Panc1 (cell line): Measurements from ENCODE around the gene LSM14A. TPM values are rescaled to one million over a fixed set of nuclear protein-coding genes. Genes with fewer than 3 reads are reported as not detected.

ENCODE experiments used
- ATAC-seq: fragments of 200-7000 bp; cut with Tn5 transposase; 2 replicates; pipeline ENCODE4 v1.9.1; 2020; ENCODE audit warnings: mild to moderate bottlenecking, moderate library complexity
- BruUV-seq: library from RNA; stranded (reverse); fragments of 400-500 nt; replicated peaks from 2 replicates; lab custom pipeline; 2021; lab: Mats Ljungman, UMichigan
- CTCF ChIA-PET: fragments of 300-600 bp; sonication (Branson Sonifier 250); formaldehyde crosslinking; loops from one replicate; lab custom pipeline; 2022; ENCODE audit warnings: antibody characterized with exemption; lab: Charles Lee
- POLR2A ChIA-PET: fragments of 300-600 bp; sonication (Branson Sonifier 250); formaldehyde crosslinking; loops from one replicate; lab custom pipeline; 2022; ENCODE audit warnings: antibody characterized with exemption; lab: Charles Lee
- DNase-seq: peaks from one replicate; pipeline ENCODE4 v3.0.0-alpha.2; 2010; ENCODE audit warnings: low read depth, low spot score
- H3K27ac ChIP-seq: 2 replicates; pipeline ENCODE4 v1.5.1; 2011; ENCODE audit warnings: mild to moderate bottlenecking, low read length, inconsistent platforms
- H3K27me3 ChIP-seq: fragments of 200-500 bp; sonication (Bioruptor generic); 2 replicates; pipeline ENCODE4 v1.6.0; 2014; ENCODE audit warnings: low read length, inconsistent platforms; ENCODE audit not compliant: control insufficient read depth, insufficient read depth
- H3K36me3 ChIP-seq: fragments of 200-500 bp; sonication (Bioruptor generic); 2 replicates; pipeline ENCODE4 v1.5.1; 2014; ENCODE audit warnings: inconsistent platforms, mild to moderate bottlenecking, low read length, moderate library complexity; ENCODE audit not compliant: control insufficient read depth, insufficient read depth
- H3K4me1 ChIP-seq: 2 replicates; pipeline ENCODE4 v1.5.1; 2011; ENCODE audit warnings: inconsistent platforms, mild to moderate bottlenecking, low read length, moderate library complexity; ENCODE audit not compliant: control insufficient read depth, insufficient read depth
- H3K4me3 ChIP-seq, 2 experiments: 2 replicates each; pipeline ENCODE4 v1.5.1; 2011 to 2012; ENCODE audit warnings: low read depth in 2 of 2, low read length in 2 of 2, mild to moderate bottlenecking in 2 of 2, inconsistent platforms in 1 of 2, moderate library complexity in 1 of 2
- H3K9me3 ChIP-seq: fragments of 200-500 bp; sonication (Bioruptor generic); 2 replicates; pipeline ENCODE4 v1.5.1; 2014; ENCODE audit warnings: low read depth, mild to moderate bottlenecking, inconsistent platforms, low read length, moderate library complexity; ENCODE audit not compliant: control insufficient read depth, insufficient read depth
- CTCF ChIP-seq: fragments of 450-650 bp; IDR thresholded peaks from 2 replicates; pipeline ENCODE4 v1.5.1; 2017; ENCODE audit warnings: mild to moderate bottlenecking
- POLR2AphosphoS5 ChIP-seq: IDR thresholded peaks from 2 replicates; pipeline ENCODE4 v1.6.1; 2012; ENCODE audit warnings: mild to moderate bottlenecking, low read depth, low read length, moderate library complexity
- REST ChIP-seq, 2 experiments: IDR thresholded peaks; 2 replicates each; pipeline ENCODE4 v1.6.1; 2011 to 2012; ENCODE audit warnings: low read depth in 2 of 2, control low read depth in 1 of 2, low read length in 1 of 2, mild to moderate bottlenecking in 1 of 2, moderate library complexity in 1 of 2; ENCODE audit not compliant: insufficient read depth in 1 of 2
- SIN3A ChIP-seq: IDR thresholded peaks from 2 replicates; pipeline ENCODE4 v1.6.1; 2012; ENCODE audit warnings: low read depth, mild to moderate bottlenecking, low read length, moderate library complexity, borderline replicate concordance; ENCODE audit not compliant: insufficient read depth
- TCF7L2 ChIP-seq: IDR thresholded peaks from 2 replicates; pipeline ENCODE4 v1.6.1; 2011; ENCODE audit warnings: mild to moderate bottlenecking, low read depth, low read length, inconsistent platforms
- in situ Hi-C: cut with HindIII; loops from 2 replicates; pipeline ENCODE4 v1.10.0; 2016; ENCODE audit warnings: low sequenced_read_pairs, low pct_unique_long_range_greater_than_20kb
- intact Hi-C: fragments of 100-400 bp; cut with micrococcal nuclease; formaldehyde crosslinking; loops from one replicate; pipeline ENCODE4 v1.10.0; 2022; ENCODE audit not compliant: unreplicated experiment
- total RNA-seq: library from RNA; stranded (reverse); gene quantifications from one replicate; pipeline ENCODE4 v1.2.1, GENCODE V29; 2021; ENCODE audit not compliant: unreplicated experiment

Gene LSM14A
- total RNA-seq, 1 experiment from 2014 or later: 152 TPM

GRCh38 chr19:34274827-34275625 lies 102.7 kb downstream of the LSM14A start:
- DNase-seq: no peak
- intact Hi-C loops (no loop called here), in situ Hi-C loops (no loop called here)
- Histone ChIP-seq H3K4me1 (peaks cover 5% of the 10 kb centered on the region), H3K4me3 (no peak overlapping the region), H3K27me3 (no peaks in the 10 kb centered on the region), H3K27ac (no peak overlapping the region), H3K36me3 (no peaks in the 10 kb centered on the region), H3K9me3 (no peaks in the 10 kb centered on the region)
- POLR2A ChIA-PET: no interaction called here
- no peak for ATAC-seq
- TF ChIP-seq REST (IDR thresholded peaks at IDR 0.05; ENCODE audit: insufficient read depth in 1 of 2, low read depth in 2 of 2, low read length in 1 of 2): no peak
- no peak for TF ChIP-seq CTCF
- no peak for TF ChIP-seq TCF7L2
- TF ChIP-seq POLR2AphosphoS5: no peak
- no peak for TF ChIP-seq SIN3A
- BruUV-seq: no TSS peak
- CTCF ChIA-PET: interaction anchor here (0.5 to 0.6 kb wide), 2 partner anchors 18 to 72 kb away, joined by 3 to 4 read pairs; no protein-coding TSS in a partner anchor

GRCh38 chr19:34275705-34276104 lies 103.4 kb downstream of the LSM14A start:
- Histone ChIP-seq H3K4me3 (no peak overlapping the region), H3K27me3 (no peaks in the 10 kb centered on the region), H3K36me3 (no peaks in the 10 kb centered on the region), H3K4me1 (no peaks in the 10 kb centered on the region), H3K27ac (no peak overlapping the region), H3K9me3 (no peaks in the 10 kb centered on the region)
- intact Hi-C loops (no loop called here), in situ Hi-C loops (no loop called here)
- TF ChIP-seq CTCF (no peak), TCF7L2 (no peak), SIN3A (no peak), POLR2AphosphoS5 (no peak), REST (IDR thresholded peaks at IDR 0.05; ENCODE audit: insufficient read depth in 1 of 2, low read depth in 2 of 2, low read length in 1 of 2) (no peak)
- ATAC-seq (no peak), DNase-seq (no peak)
- no TSS peak for BruUV-seq
- ChIA-PET POLR2A (no interaction called here), CTCF (no interaction called here)
